ENCODE results near the gene MUC4. TPM values are rescaled to one million over a fixed set of nuclear protein-coding genes. Genes with fewer than 3 reads are reported as not detected.

MUC4 gene
- total and polyA plus RNA-seq, 2 experiments from 2014 or later = 1.3 TPM

- peak overlapping the region; percentile 88; the same call in 1 of the 2 replicates for H2AFZ ChIP-seq
- no peaks in the 10 kb centered on the region; the same call in 2 of the 3 replicates for H3K36me3 Mint-ChIP-seq (ENCODE audit: low read depth)
- H3K9me2 ChIP-seq (ENCODE audit: insufficient read depth) = no peaks in the 10 kb centered on the region
- H3K4me1 Mint-ChIP-seq = peaks cover 7% of the 10 kb centered on the region
- H3K4me3 Mint-ChIP-seq = no peak overlapping the region
- no peaks in the 10 kb centered on the region for H3K36me3 ChIP-seq (ENCODE audit: insufficient read depth)
- ATAC-seq = no peak
- H3K27ac Mint-ChIP-seq = no peak overlapping the region
- no peak overlapping the region for H3K27ac ChIP-seq (ENCODE audit: low read depth)
- no peak overlapping the region for H3K4me3 ChIP-seq
- no peak overlapping the region for H3K4me2 ChIP-seq
- H3K9me3 Mint-ChIP-seq = peaks cover 5% of the 10 kb centered on the region; the same call in 2 of the 3 replicates
- 0 out of 2 replicates have a peak, but pooled peaks cover 3% of the 10 kb centered on the region for H3F3A ChIP-seq (replicated peaks; ENCODE audit: low read depth)
- TF ChIP-seq, protein P1, sequence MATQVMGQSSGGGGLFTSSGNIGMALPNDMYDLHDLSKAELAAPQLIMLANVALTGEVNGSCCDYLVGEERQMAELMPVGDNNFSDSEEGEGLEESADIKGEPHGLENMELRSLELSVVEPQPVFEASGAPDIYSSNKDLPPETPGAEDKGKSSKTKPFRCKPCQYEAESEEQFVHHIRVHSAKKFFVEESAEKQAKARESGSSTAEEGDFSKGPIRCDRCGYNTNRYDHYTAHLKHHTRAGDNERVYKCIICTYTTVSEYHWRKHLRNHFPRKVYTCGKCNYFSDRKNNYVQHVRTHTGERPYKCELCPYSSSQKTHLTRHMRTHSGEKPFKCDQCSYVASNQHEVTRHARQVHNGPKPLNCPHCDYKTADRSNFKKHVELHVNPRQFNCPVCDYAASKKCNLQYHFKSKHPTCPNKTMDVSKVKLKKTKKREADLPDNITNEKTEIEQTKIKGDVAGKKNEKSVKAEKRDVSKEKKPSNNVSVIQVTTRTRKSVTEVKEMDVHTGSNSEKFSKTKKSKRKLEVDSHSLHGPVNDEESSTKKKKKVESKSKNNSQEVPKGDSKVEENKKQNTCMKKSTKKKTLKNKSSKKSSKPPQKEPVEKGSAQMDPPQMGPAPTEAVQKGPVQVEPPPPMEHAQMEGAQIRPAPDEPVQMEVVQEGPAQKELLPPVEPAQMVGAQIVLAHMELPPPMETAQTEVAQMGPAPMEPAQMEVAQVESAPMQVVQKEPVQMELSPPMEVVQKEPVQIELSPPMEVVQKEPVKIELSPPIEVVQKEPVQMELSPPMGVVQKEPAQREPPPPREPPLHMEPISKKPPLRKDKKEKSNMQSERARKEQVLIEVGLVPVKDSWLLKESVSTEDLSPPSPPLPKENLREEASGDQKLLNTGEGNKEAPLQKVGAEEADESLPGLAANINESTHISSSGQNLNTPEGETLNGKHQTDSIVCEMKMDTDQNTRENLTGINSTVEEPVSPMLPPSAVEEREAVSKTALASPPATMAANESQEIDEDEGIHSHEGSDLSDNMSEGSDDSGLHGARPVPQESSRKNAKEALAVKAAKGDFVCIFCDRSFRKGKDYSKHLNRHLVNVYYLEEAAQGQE (IDR thresholded peaks at IDR 0.05; ENCODE audit: unreplicated experiment) = no peak
- TF ChIP-seq CTCF (conservative IDR thresholded peaks at IDR 0.05; ENCODE audit: low read depth in 2 of 2) (no peak), EZH2 (IDR thresholded peaks at IDR 0.05; ENCODE audit: low read depth, unreplicated experiment) (no peak), POLR2AphosphoS5 (IDR thresholded peaks at IDR 0.05; ENCODE audit: low read depth) (no peak), JUNB (IDR thresholded peaks at IDR 0.05; ENCODE audit: unreplicated experiment) (no peak)
- no peaks in the 10 kb centered on the region for H4K20me1 ChIP-seq (replicated peaks; ENCODE audit: insufficient read depth)
- no peaks in the 10 kb centered on the region for H3K79me2 ChIP-seq (replicated peaks; ENCODE audit: insufficient read depth)
- H3K27me3 ChIP-seq (ENCODE audit: insufficient read depth) = no peaks in the 10 kb centered on the region
- H3K4me1 ChIP-seq (ENCODE audit: insufficient read depth) = peaks cover 7% of the 10 kb centered on the region; the same call in 1 of the 2 replicates
- H3K27me3 Mint-ChIP-seq (ENCODE audit: insufficient read depth, low read depth, poor library complexity) = peaks cover 11% of the 10 kb centered on the region
- no peak for DNase-seq (ENCODE audit: low spot score)
These were observed 27.0 kb upstream of the MUC4 start for GRCh38 chr3:195838714-195839113.

DNA sequence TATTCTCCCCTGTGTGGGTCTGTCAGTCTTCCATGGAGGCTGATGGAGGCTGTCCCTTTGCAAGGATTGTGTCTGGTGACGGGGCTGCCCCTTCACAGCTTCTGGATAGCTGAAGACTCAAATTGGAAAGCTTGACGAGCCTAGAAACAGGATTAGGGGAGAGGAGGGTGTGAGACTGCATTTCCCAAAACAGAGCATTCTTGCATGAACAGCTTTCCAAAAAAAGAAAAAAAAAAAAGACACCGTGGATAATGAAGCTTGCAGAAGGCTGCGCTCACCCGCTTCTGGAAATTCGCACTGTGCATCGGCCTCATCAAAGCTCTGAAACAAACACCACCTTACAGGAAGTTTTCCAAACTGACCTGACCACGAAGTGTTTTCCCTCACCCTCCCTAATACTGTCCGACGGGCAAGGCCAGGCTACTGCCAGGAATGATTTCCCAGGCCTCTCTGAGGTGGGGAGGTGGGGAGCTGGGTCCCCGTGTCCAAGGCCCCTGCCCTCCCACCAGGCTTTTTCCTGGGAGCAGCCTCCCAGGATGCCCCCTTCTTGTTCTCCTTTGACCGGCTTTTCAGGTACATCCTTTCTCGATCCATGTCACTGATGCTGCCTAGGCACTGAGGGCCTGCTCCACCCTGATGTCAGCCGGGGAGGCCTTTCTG lies 24.9 kb upstream of the MUC4 start:
- no peaks in the 10 kb centered on the region for H3K36me3 ChIP-seq (ENCODE audit: insufficient read depth)
- Mint-ChIP-seq H3K36me3 (ENCODE audit: low read depth) (no peaks in the 10 kb centered on the region; the same call in 2 of the 3 replicates), H3K27me3 (ENCODE audit: insufficient read depth, low read depth, poor library complexity) (peaks cover 14% of the 10 kb centered on the region), H3K4me3 (no peak overlapping the region), H3K9me3 (peaks cover 6% of the 10 kb centered on the region), H3K27ac (no peak overlapping the region), H3K4me1 (peaks cover 7% of the 10 kb centered on the region)
- DNase-seq (ENCODE audit: low spot score) (no peak), ATAC-seq (no peak)
- peaks cover 7% of the 10 kb centered on the region; the same call in 1 of the 2 replicates for H3K4me1 ChIP-seq (ENCODE audit: insufficient read depth)
- no peaks in the 10 kb centered on the region for H4K20me1 ChIP-seq (replicated peaks; ENCODE audit: insufficient read depth)
- H3K4me2 ChIP-seq = no peak overlapping the region
- H3K27ac ChIP-seq (ENCODE audit: low read depth) = no peak overlapping the region
- H3K79me2 ChIP-seq (replicated peaks; ENCODE audit: insufficient read depth) = no peaks in the 10 kb centered on the region
- H3K27me3 ChIP-seq (ENCODE audit: insufficient read depth) = no peaks in the 10 kb centered on the region
- H3K9me2 ChIP-seq (ENCODE audit: insufficient read depth) = no peaks in the 10 kb centered on the region
- H3F3A ChIP-seq (replicated peaks; ENCODE audit: low read depth) = 0 out of 2 replicates have a peak, but pooled peaks cover 3% of the 10 kb centered on the region
- no peak overlapping the region for H2AFZ ChIP-seq
- no peak overlapping the region for H3K4me3 ChIP-seq
- no peak for TF ChIP-seq EZH2 (IDR thresholded peaks at IDR 0.05; ENCODE audit: low read depth, unreplicated experiment)
- TF ChIP-seq EZH2phosphoT487 (IDR thresholded peaks at IDR 0.05; ENCODE audit: unreplicated experiment) = no peak
- TF ChIP-seq, protein P1 (IDR thresholded peaks at IDR 0.05; ENCODE audit: unreplicated experiment) = no peak
- no peak for TF ChIP-seq CTCF (conservative IDR thresholded peaks at IDR 0.05; ENCODE audit: low read depth in 2 of 2)
- TF ChIP-seq, protein P2, sequence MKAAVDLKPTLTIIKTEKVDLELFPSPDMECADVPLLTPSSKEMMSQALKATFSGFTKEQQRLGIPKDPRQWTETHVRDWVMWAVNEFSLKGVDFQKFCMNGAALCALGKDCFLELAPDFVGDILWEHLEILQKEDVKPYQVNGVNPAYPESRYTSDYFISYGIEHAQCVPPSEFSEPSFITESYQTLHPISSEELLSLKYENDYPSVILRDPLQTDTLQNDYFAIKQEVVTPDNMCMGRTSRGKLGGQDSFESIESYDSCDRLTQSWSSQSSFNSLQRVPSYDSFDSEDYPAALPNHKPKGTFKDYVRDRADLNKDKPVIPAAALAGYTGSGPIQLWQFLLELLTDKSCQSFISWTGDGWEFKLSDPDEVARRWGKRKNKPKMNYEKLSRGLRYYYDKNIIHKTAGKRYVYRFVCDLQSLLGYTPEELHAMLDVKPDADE (IDR thresholded peaks at IDR 0.05) = no peak
- no peak for TF ChIP-seq STAT1 (IDR thresholded peaks at IDR 0.05; ENCODE audit: unreplicated experiment)
- TF ChIP-seq JUNB (IDR thresholded peaks at IDR 0.05; ENCODE audit: unreplicated experiment) = no peak
- TF ChIP-seq ZNF114 (CRISPR knock-in tag; IDR thresholded peaks at IDR 0.05) = no peak
- TF ChIP-seq NANOG (IDR thresholded peaks at IDR 0.05; ENCODE audit: borderline replicate concordance) = no peak
- no peak for TF ChIP-seq POLR2AphosphoS5 (IDR thresholded peaks at IDR 0.05; ENCODE audit: low read depth)
